ENCODE measurements around the gene PKD2L1.
"Not testable (repeated sequence)": the region's sequence is repeated elsewhere in the genome, so short reads cannot be mapped to it uniquely, and the experiment has no call there.

PKD2L1 gene

DNA sequence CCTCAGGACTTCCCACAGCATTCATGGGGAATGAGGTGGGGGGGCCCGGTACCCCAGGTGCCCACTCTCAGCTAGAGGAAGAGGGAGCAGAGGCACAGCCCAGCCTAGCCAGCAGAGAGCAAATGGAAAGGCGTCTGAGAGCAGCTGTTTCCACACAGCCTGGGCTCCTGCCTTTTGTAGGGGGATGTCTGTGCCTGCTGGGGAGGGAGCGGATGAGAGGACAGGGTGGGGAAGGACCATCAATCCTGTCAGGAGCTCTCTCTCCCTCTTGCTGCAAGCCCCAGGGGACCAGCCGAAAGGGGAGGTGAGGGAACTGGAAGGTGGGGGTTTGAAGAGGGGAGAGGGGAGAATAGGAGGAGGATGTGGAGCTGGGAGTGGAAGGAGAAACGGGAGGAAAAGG is at the start of gene PKD2L1:
PKD2L1 (minus strand) TSS at position 150 of the 400 bp plus-strand sequence; CDS start at position 25, 125 bp downstream.
- TF ChIP-seq, protein P1, sequence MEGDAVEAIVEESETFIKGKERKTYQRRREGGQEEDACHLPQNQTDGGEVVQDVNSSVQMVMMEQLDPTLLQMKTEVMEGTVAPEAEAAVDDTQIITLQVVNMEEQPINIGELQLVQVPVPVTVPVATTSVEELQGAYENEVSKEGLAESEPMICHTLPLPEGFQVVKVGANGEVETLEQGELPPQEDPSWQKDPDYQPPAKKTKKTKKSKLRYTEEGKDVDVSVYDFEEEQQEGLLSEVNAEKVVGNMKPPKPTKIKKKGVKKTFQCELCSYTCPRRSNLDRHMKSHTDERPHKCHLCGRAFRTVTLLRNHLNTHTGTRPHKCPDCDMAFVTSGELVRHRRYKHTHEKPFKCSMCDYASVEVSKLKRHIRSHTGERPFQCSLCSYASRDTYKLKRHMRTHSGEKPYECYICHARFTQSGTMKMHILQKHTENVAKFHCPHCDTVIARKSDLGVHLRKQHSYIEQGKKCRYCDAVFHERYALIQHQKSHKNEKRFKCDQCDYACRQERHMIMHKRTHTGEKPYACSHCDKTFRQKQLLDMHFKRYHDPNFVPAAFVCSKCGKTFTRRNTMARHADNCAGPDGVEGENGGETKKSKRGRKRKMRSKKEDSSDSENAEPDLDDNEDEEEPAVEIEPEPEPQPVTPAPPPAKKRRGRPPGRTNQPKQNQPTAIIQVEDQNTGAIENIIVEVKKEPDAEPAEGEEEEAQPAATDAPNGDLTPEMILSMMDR (IDR thresholded peaks at IDR 0.05; ENCODE audit: low read length, missing control alignments): no peak
- no peak for DNase-seq (ENCODE audit: low read depth)
- H3K4me3 ChIP-seq (replicated peaks; ENCODE audit: low read depth, low read length): no peak within 1 kb of the TSS

DNA sequence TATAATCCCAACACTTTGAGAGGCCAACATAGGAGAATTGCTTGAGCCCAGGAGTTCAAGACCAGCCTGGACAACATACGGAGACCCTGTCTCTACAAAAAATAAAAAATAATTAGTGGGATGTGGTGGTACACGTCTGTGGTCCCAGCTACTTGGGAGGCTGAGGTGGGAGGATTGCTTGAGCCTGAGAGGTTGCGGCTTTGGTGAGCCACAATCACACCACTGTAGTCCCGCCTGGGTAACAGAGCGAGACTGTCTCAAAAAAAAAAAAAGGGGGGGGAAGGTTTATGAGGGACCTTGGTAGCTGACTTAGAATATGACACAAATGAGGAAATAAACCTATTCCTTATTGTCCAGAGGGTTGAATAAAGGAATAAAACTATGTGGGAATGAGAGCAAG is 47.8 kb upstream of the PKD2L1 start:
- H3K4me3 ChIP-seq (replicated peaks; ENCODE audit: low read depth, low read length): no peak overlapping the region
- no peak for DNase-seq (ENCODE audit: low read depth)
- TF ChIP-seq, protein P1 (IDR thresholded peaks at IDR 0.05; ENCODE audit: low read length, missing control alignments): no peak

DNA sequence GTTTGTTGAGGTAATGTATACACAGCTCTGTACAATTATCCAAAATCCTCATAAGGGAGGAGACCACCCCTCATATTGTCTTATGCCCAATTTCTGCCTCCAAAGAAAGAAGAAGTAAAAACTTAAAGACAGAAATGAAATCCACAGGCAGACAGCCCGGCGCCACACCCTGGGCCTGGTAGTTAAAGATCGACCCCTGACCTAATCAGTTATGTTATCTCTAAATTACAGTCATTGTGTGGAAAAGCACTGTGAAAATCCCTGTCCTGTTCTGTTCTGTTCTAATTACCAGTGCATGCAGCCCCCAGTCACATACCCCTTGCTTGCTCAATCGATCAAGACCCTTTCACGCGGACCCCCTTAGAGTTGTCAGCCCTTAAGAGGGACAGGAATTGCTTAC is 46.6 kb upstream of the PKD2L1 start:
- DNase-seq (ENCODE audit: low read depth): not testable (repeated sequence)

DNA sequence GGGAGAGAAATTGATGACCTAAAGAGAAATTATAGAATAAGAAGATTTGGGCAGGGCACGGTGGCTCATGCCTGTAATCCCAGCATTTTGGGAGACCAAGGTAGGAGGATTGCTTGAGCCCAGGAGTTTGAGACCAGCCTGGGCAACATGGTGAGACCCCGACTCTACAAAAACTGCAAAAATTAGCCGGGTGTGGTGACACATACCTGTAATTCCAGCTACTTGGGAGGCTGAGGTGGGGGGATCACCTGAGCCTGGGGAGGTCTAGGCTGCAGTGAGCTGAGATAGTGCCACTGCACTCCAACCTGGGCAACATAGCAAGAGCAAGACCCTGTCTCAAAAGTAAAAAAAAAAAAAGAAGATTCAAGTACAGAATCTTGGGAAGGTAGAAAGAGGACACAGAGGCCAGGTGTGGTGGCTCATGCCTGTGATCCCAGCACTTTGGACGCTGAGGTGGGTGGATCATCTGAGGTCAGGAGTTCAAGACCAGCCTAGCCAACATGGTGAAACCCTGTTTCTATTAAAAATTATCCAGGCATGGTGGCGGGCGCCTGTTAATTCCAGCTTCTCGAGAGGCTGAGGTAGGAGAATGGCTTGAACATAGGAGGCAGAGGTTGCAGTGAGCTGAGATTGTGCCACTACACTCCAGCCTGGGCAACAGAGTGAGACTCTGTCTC is 44.8 kb upstream of the PKD2L1 start:
- not testable (repeated sequence) for DNase-seq (ENCODE audit: low read depth)
- H3K4me3 ChIP-seq (replicated peaks; ENCODE audit: low read depth, low read length): peak overlapping the region; percentile 61

More for the DNA sequence above, 46.6 kb upstream of the PKD2L1 start:
- H3K4me3 ChIP-seq (replicated peaks; ENCODE audit: low read depth, low read length): not testable (repeated sequence)

DNA sequence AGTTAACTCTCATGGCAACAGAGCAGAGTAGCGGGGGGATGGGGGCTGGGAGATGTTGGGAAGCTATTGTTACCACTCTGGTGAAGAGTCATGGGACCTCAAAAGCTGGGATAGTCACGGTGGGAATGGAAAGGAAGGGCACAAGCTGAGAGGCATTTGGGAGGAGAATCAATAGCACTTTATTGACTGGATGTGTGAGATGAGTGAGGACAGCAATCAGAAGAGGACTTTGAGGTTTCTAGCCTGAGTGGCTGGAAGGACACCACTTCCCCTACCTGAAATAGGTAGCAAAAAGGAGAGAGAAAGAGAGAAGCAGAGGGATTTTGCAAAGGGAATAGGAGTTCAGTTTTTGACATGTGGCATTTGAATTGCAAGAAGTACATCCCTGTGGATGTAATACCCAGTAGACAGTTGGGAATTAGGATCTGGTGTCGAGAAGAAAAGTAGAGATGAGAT is 44.2 kb upstream of the PKD2L1 start:
- TF ChIP-seq, protein P1 (IDR thresholded peaks at IDR 0.05; ENCODE audit: low read length, missing control alignments): no peak
- no peak for DNase-seq (ENCODE audit: low read depth)
- peak overlapping the region; percentile 61 for H3K4me3 ChIP-seq (replicated peaks; ENCODE audit: low read depth, low read length)

DNA sequence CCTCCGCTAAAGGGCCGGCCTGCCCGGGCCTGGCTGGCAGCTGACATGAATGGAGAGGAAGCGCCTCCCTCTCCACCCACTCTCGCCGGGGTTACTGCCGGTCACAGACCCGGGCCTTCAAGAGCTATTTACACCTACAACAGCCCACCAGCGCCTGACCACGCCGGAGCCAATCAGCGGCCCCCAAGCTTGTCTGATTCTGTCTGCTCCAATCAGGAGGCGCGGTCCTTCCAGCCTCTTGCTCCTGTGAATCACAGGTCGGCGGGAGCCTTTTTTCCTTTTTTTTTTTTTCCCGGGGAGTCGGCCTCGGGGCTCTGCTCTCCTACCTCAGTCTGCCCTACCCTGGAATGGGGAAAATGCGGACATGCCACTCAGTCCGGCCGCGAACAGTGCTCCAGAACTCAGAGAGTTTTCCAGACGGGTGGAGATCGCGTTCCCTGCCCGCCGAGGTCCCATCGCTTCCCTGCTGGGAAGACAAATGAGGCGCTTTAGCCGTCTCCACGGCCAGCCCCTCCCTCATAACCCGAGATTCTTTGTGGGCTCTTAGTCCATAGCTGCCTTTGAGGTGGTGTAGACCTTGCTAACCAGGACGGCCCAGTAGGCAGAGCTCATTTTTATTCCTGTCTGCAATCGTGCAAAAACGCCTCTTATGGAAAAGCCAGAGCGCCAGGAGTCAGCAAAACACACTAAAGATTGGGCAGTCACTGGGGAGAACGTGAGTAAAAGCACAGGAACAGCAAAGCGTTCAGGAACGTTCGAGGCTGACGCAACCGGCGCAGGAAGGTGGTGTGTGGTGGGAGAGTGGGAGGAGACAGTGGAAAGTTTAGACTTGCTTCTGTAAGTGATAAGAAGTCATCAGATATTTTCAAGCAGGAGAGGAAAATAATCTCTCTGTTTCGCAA is 43.5 kb upstream of the PKD2L1 start:
- H3K4me3 ChIP-seq (replicated peaks; ENCODE audit: low read depth, low read length): peak overlapping the region; percentile 61
- TF ChIP-seq, protein P1 (IDR thresholded peaks at IDR 0.05; ENCODE audit: low read length, missing control alignments): no peak
- DNase-seq (ENCODE audit: low read depth): peak; percentile 99

DNA sequence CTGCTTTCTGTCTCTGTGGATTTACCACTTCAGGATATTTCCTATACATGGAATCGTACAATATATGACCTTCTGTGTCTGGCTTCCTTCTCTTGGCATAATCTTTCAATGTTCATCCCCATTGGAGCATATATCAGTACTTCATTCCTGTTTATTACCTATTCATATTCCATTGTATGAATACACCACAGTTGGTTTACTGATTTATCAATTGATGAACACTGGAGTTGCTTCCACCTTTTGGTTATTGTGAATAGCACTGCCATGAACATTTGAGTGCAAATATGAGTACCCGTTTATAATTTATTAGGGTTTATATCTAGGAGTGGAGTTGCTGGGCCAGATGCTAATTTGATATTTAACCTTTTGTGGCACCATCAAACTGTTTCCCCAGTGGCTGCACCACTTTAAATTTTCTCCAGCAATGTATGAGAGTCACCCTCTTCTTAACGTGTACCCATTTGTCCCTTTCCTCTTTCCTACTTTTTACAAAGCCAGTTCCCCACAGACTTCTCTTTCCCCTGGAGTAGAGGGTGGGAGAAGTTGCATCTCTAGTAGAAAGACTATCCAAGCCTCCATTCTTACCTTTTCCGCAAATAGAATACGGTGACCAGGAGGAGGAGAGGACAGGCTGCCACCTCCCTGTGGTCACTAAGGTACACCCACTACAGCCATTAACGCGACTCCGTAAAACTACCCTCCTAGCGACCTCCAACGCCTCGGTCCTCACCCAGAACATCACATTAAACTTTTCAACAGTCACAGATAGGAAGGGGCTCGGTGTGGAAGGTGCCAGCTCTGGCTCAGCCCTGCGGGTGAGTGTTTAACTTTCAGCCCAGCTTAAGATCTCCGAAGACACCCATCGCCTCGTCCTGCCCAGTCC is 42.6 kb upstream of the PKD2L1 start:
- DNase-seq (ENCODE audit: low read depth): no peak
- peak overlapping the region; percentile 36 for H3K4me3 ChIP-seq (replicated peaks; ENCODE audit: low read depth, low read length)
- TF ChIP-seq, protein P1 (IDR thresholded peaks at IDR 0.05; ENCODE audit: low read length, missing control alignments): no peak

Data from fibroblast of pulmonary artery (primary cell).